ENCODE data around the gene COL2A1.

COL2A1 gene

GRCh38 chr12:48038085-48038484 is 33.8 kb upstream of the COL2A1 start:
- Histone ChIP-seq H3K27me3 (ENCODE audit: insufficient read depth, low read length) (no peaks in the 10 kb centered on the region), H3K4me3 (ENCODE audit: low read length) (peak overlapping the region; percentile 18), H2AFZ (ENCODE audit: low read depth, low read length) (peak overlapping the region; percentile 58), H3K9me3 (ENCODE audit: low read length) (no peaks in the 10 kb centered on the region), H3K4me1 (ENCODE audit: insufficient read depth, low read length) (peaks cover 18% of the 10 kb centered on the region), H3K36me3 (ENCODE audit: insufficient read depth, low read length) (no peaks in the 10 kb centered on the region)

- no peaks in the 10 kb centered on the region for H3K27me3 ChIP-seq (ENCODE audit: insufficient read depth, low read length)
Measured at GRCh38 chr12:48037267-48037915, 33.1 kb upstream of the COL2A1 start.

GRCh38 chr12:48036818-48037217 is 32.5 kb upstream of the COL2A1 start:
- Histone ChIP-seq H3K9me3 (ENCODE audit: low read length) (no peaks in the 10 kb centered on the region), H3K4me1 (ENCODE audit: insufficient read depth, low read length) (peaks cover 18% of the 10 kb centered on the region), H3K27me3 (ENCODE audit: insufficient read depth, low read length) (no peaks in the 10 kb centered on the region), H3K4me3 (ENCODE audit: low read length) (no peak overlapping the region), H3K36me3 (ENCODE audit: insufficient read depth, low read length) (no peaks in the 10 kb centered on the region), H2AFZ (ENCODE audit: low read depth, low read length) (no peak overlapping the region)

More at GRCh38 chr12:48037267-48037915, 33.1 kb upstream of the COL2A1 start:
- Histone ChIP-seq H3K4me1 (ENCODE audit: insufficient read depth, low read length) (peaks cover 18% of the 10 kb centered on the region), H2AFZ (ENCODE audit: low read depth, low read length) (peak overlapping the region; percentile 58), H3K36me3 (ENCODE audit: insufficient read depth, low read length) (no peaks in the 10 kb centered on the region), H3K4me3 (ENCODE audit: low read length) (peak overlapping the region; percentile 18), H3K9me3 (ENCODE audit: low read length) (no peaks in the 10 kb centered on the region)

GRCh38 chr12:48034835-48035805 is 30.8 kb upstream of the COL2A1 start:
- H3K27me3 ChIP-seq (ENCODE audit: insufficient read depth, low read length): no peaks in the 10 kb centered on the region
- H2AFZ ChIP-seq (ENCODE audit: low read depth, low read length): no peak overlapping the region
- no peak overlapping the region for H3K4me3 ChIP-seq (ENCODE audit: low read length)
- no peaks in the 10 kb centered on the region for H3K36me3 ChIP-seq (ENCODE audit: insufficient read depth, low read length)
- peaks cover 18% of the 10 kb centered on the region for H3K4me1 ChIP-seq (ENCODE audit: insufficient read depth, low read length)
- no peaks in the 10 kb centered on the region for H3K9me3 ChIP-seq (ENCODE audit: low read length)

GRCh38 chr12:48033451-48033850 is 29.2 kb upstream of the COL2A1 start:
- H3K4me1 ChIP-seq (ENCODE audit: insufficient read depth, low read length): peaks cover 22% of the 10 kb centered on the region
- H3K9me3 ChIP-seq (ENCODE audit: low read length): no peaks in the 10 kb centered on the region
- H2AFZ ChIP-seq (ENCODE audit: low read depth, low read length): no peak overlapping the region
- no peaks in the 10 kb centered on the region for H3K27me3 ChIP-seq (ENCODE audit: insufficient read depth, low read length)
- no peaks in the 10 kb centered on the region for H3K36me3 ChIP-seq (ENCODE audit: insufficient read depth, low read length)
- H3K4me3 ChIP-seq (ENCODE audit: low read length): no peak overlapping the region

GRCh38 chr12:48032597-48032996 is 28.3 kb upstream of the COL2A1 start:
- Histone ChIP-seq H2AFZ (ENCODE audit: low read depth, low read length) (no peak overlapping the region), H3K4me1 (ENCODE audit: insufficient read depth, low read length) (peaks cover 19% of the 10 kb centered on the region), H3K27me3 (ENCODE audit: insufficient read depth, low read length) (no peaks in the 10 kb centered on the region), H3K36me3 (ENCODE audit: insufficient read depth, low read length) (no peaks in the 10 kb centered on the region), H3K9me3 (ENCODE audit: low read length) (no peaks in the 10 kb centered on the region), H3K4me3 (ENCODE audit: low read length) (no peak overlapping the region)

GRCh38 chr12:48031135-48031960 is 27.1 kb upstream of the COL2A1 start:
- no peak overlapping the region for H2AFZ ChIP-seq (ENCODE audit: low read depth, low read length)
- peaks cover 20% of the 10 kb centered on the region for H3K4me1 ChIP-seq (ENCODE audit: insufficient read depth, low read length)
- H3K9me3 ChIP-seq (ENCODE audit: low read length): no peaks in the 10 kb centered on the region
- H3K4me3 ChIP-seq (ENCODE audit: low read length): no peak overlapping the region
- no peaks in the 10 kb centered on the region for H3K36me3 ChIP-seq (ENCODE audit: insufficient read depth, low read length)
- H3K27me3 ChIP-seq (ENCODE audit: insufficient read depth, low read length): no peaks in the 10 kb centered on the region

- H3K4me1 ChIP-seq (ENCODE audit: insufficient read depth, low read length): peaks cover 20% of the 10 kb centered on the region
- no peak overlapping the region for H3K4me3 ChIP-seq (ENCODE audit: low read length)
- H3K9me3 ChIP-seq (ENCODE audit: low read length): no peaks in the 10 kb centered on the region
- H3K36me3 ChIP-seq (ENCODE audit: insufficient read depth, low read length): no peaks in the 10 kb centered on the region
- H2AFZ ChIP-seq (ENCODE audit: low read depth, low read length): no peak overlapping the region
- no peaks in the 10 kb centered on the region for H3K27me3 ChIP-seq (ENCODE audit: insufficient read depth, low read length)
Measured at GRCh38 chr12:48030173-48030650, 25.9 kb upstream of the COL2A1 start.

- no peak overlapping the region for H2AFZ ChIP-seq (ENCODE audit: low read depth, low read length)
- no peaks in the 10 kb centered on the region for H3K27me3 ChIP-seq (ENCODE audit: insufficient read depth, low read length)
- H3K4me1 ChIP-seq (ENCODE audit: insufficient read depth, low read length): peaks cover 20% of the 10 kb centered on the region
- H3K4me3 ChIP-seq (ENCODE audit: low read length): no peak overlapping the region
- no peaks in the 10 kb centered on the region for H3K9me3 ChIP-seq (ENCODE audit: low read length)
- H3K36me3 ChIP-seq (ENCODE audit: insufficient read depth, low read length): no peaks in the 10 kb centered on the region
Measured at GRCh38 chr12:48029491-48030172, 25.4 kb upstream of the COL2A1 start.

GRCh38 chr12:48028541-48029431 is 24.5 kb upstream of the COL2A1 start:
- no peak overlapping the region for H3K4me3 ChIP-seq (ENCODE audit: low read length)
- H3K9me3 ChIP-seq (ENCODE audit: low read length): no peaks in the 10 kb centered on the region
- peaks cover 22% of the 10 kb centered on the region for H3K4me1 ChIP-seq (ENCODE audit: insufficient read depth, low read length)
- H3K27me3 ChIP-seq (ENCODE audit: insufficient read depth, low read length): no peaks in the 10 kb centered on the region
- no peaks in the 10 kb centered on the region for H3K36me3 ChIP-seq (ENCODE audit: insufficient read depth, low read length)
- H2AFZ ChIP-seq (ENCODE audit: low read depth, low read length): no peak overlapping the region

- Histone ChIP-seq H3K4me3 (ENCODE audit: low read length) (no peak overlapping the region), H3K4me1 (ENCODE audit: insufficient read depth, low read length) (peaks cover 33% of the 10 kb centered on the region), H3K9me3 (ENCODE audit: low read length) (no peaks in the 10 kb centered on the region), H3K36me3 (ENCODE audit: insufficient read depth, low read length) (no peaks in the 10 kb centered on the region), H3K27me3 (ENCODE audit: insufficient read depth, low read length) (no peaks in the 10 kb centered on the region), H2AFZ (ENCODE audit: low read depth, low read length) (peak overlapping the region; percentile 8)
Measured at GRCh38 chr12:48027183-48028002, 23.1 kb upstream of the COL2A1 start.
